Activated CD4-positive, alpha-beta T cell treated with anti-CD3 and anti-CD28 coated beads, Interleukin-2, amount 10 ng/mL, durations not matched to agents 7 days and 5 days (primary cell): Measurements from ENCODE around the gene COQ5. TPM values are rescaled to one million over a fixed set of nuclear protein-coding genes. Genes with fewer than 3 reads are reported as not detected.

Experiments
- CTCF ChIA-PET: fragments of 350-600 bp; sonication (Branson Sonifier 250); formaldehyde crosslinking; loops from one replicate; lab custom pipeline; 2021; ENCODE audit warnings: antibody characterized with exemption; lab: Charles Lee
- POLR2A ChIA-PET: fragments of 350-600 bp; sonication (Branson Sonifier 250); formaldehyde crosslinking; loops from one replicate; lab custom pipeline; 2021; ENCODE audit warnings: antibody characterized with exemption; lab: Charles Lee
- DNase-seq: peaks from one replicate; pipeline ENCODE4 v3.0.0-alpha.2; 2020
- H3K27ac Mint-ChIP-seq: one replicate; pipeline ENCODE4 v1.8.0; 2021; ENCODE audit warnings: mild to moderate bottlenecking, moderate library complexity, mixed read lengths
- H3K27me3 Mint-ChIP-seq: one replicate; pipeline ENCODE4 v1.8.0; 2021; ENCODE audit warnings: mixed read lengths
- H3K36me3 Mint-ChIP-seq: one replicate; pipeline ENCODE4 v1.8.0; 2021; ENCODE audit warnings: low read depth, mixed read lengths
- H3K4me1 Mint-ChIP-seq: one replicate; pipeline ENCODE4 v1.8.0; 2021; ENCODE audit warnings: mixed read lengths
- H3K4me3 Mint-ChIP-seq: one replicate; pipeline ENCODE4 v1.8.0; 2021; ENCODE audit warnings: mild to moderate bottlenecking, moderate library complexity, mixed read lengths
- H3K9me3 Mint-ChIP-seq: one replicate; pipeline ENCODE4 v1.8.0; 2021; ENCODE audit warnings: mixed read lengths
- total RNA-seq, 2 experiments: library from RNA; stranded (reverse); gene quantifications; one replicate each; pipeline ENCODE4 v1.2.3, GENCODE V29; 2021

COQ5 gene
- total RNA-seq, 2 experiments from 2014 or later: 25.5 to 27.9 TPM

- Mint-ChIP-seq H3K4me3 (no peak overlapping the region), H3K36me3 (peaks cover 68% of the 10 kb centered on the region), H3K27ac (no peak overlapping the region), H3K27me3 (no peaks in the 10 kb centered on the region), H3K4me1 (peaks cover 21% of the 10 kb centered on the region), H3K9me3 (no peaks in the 10 kb centered on the region)
- DNase-seq: no peak
- CTCF ChIA-PET: interaction anchor here (0.6 to 1.8 kb wide), 2 partner anchors 12 to 365 kb away, joined by 3 to 6 read pairs; no protein-coding TSS in a partner anchor
- POLR2A ChIA-PET: no interaction called here
Observed at GRCh38 chr12:120462099-120462640, 66.8 kb downstream of the COQ5 start.

GRCh38 chr12:120460157-120460556 lies 68.8 kb downstream of the COQ5 start:
- H3K36me3 Mint-ChIP-seq: peaks cover 67% of the 10 kb centered on the region
- no peak overlapping the region for H3K4me3 Mint-ChIP-seq
- H3K9me3 Mint-ChIP-seq: no peaks in the 10 kb centered on the region
- peaks cover 5% of the 10 kb centered on the region for H3K4me1 Mint-ChIP-seq
- POLR2A ChIA-PET: no interaction called here
- no peaks in the 10 kb centered on the region for H3K27me3 Mint-ChIP-seq
- peak overlapping the region; percentile 25 for H3K27ac Mint-ChIP-seq
- CTCF ChIA-PET: interaction anchor here (0.7 to 2.3 kb wide), 5 partner anchors 9 to 134 kb away, joined by 3 to 6 read pairs (median 4); no protein-coding TSS in a partner anchor
- no peak for DNase-seq

- POLR2A ChIA-PET: interaction anchor here (1.2 kb wide), 1 partner anchor 11 kb away, joined by 3 read pairs; no protein-coding TSS in a partner anchor
- no peak overlapping the region for H3K27ac Mint-ChIP-seq
- peaks cover 47% of the 10 kb centered on the region for H3K36me3 Mint-ChIP-seq
- no peaks in the 10 kb centered on the region for H3K9me3 Mint-ChIP-seq
- no peak for DNase-seq
- CTCF ChIA-PET: interaction anchor here (0.9 to 2.2 kb wide), 6 partner anchors 9 to 296 kb away, joined by 3 to 7 read pairs (median 4); no protein-coding TSS in a partner anchor
- no peaks in the 10 kb centered on the region for H3K27me3 Mint-ChIP-seq
- no peak overlapping the region for H3K4me3 Mint-ChIP-seq
- peaks cover 2% of the 10 kb centered on the region for H3K4me1 Mint-ChIP-seq
Observed at GRCh38 chr12:120457133-120457532, 71.8 kb downstream of the COQ5 start.

- H3K36me3 Mint-ChIP-seq: peaks cover 40% of the 10 kb centered on the region
- H3K4me1 Mint-ChIP-seq: peaks cover 2% of the 10 kb centered on the region
- no peaks in the 10 kb centered on the region for H3K9me3 Mint-ChIP-seq
- POLR2A ChIA-PET: no interaction called here
- no peak overlapping the region for H3K4me3 Mint-ChIP-seq
- CTCF ChIA-PET: interaction anchor here (1.7 to 3.1 kb wide), 2 partner anchors 11 to 13 kb away, joined by 6 to 13 read pairs; no protein-coding TSS in a partner anchor
- H3K27ac Mint-ChIP-seq: no peak overlapping the region
- no peaks in the 10 kb centered on the region for H3K27me3 Mint-ChIP-seq
- no peak for DNase-seq
Observed at GRCh38 chr12:120455302-120455701, 73.7 kb downstream of the COQ5 start.

GRCh38 chr12:120453977-120454376 lies 75.0 kb downstream of the COQ5 start:
- CTCF ChIA-PET: interaction anchor here (1.1 to 3.1 kb wide), 2 partner anchors 12 to 14 kb away, joined by 3 to 13 read pairs; no protein-coding TSS in a partner anchor
- Mint-ChIP-seq H3K9me3 (no peaks in the 10 kb centered on the region), H3K4me1 (peaks cover 7% of the 10 kb centered on the region), H3K27me3 (no peaks in the 10 kb centered on the region), H3K4me3 (no peak overlapping the region), H3K36me3 (peaks cover 37% of the 10 kb centered on the region), H3K27ac (no peak overlapping the region)
- DNase-seq: peak; percentile 40
- POLR2A ChIA-PET: no interaction called here

Other genes starting within 250 kb of the COQ5 start
- gene RNU4-2, start 237.3 kb downstream of the COQ5 start, total RNA-seq: 1,000 to 10,000 TPM; 1,162 to 3,350 TPM
- 1,000 to 10,000 TPM in 1 of 2 experiments, 100 to 1,000 TPM in 1; 672 to 1,846 TPM for gene RNU4-1, start 235.9 kb downstream of the COQ5 start, total RNA-seq
- gene SIRT4, start 226.8 kb downstream of the COQ5 start, total RNA-seq: 1 to 10 TPM in 1 of 2 experiments, under 1 TPM in 1; 0.94 to 1.8 TPM
- gene PLA2G1B, start 201.4 kb downstream of the COQ5 start, total RNA-seq: not detected
- gene MSI1, start 160.0 kb downstream of the COQ5 start, total RNA-seq: not detected
- 100 to 1,000 TPM; 323 to 355 TPM for gene COX6A1, start 91.0 kb downstream of the COQ5 start, total RNA-seq
- gene TRIAP1, start 82.8 kb downstream of the COQ5 start, total RNA-seq: 10 to 100 TPM; 26.7 to 31.6 TPM
- gene GATC, start 82.7 kb downstream of the COQ5 start, total RNA-seq: 10 to 100 TPM; 27.3 to 32.3 TPM
- 100 to 1,000 TPM; 145 to 159 TPM for gene SRSF9, start 59.4 kb downstream of the COQ5 start, total RNA-seq
- 100 to 1,000 TPM; 257 to 297 TPM for gene DYNLL1, start 33.0 kb downstream of the COQ5 start, total RNA-seq
- gene RNF10, start 5.2 kb upstream of the COQ5 start, total RNA-seq: 100 to 1,000 TPM; 191 to 219 TPM
- gene POP5, start 52.2 kb upstream of the COQ5 start, total RNA-seq: 10 to 100 TPM; 60.8 to 64.7 TPM
- gene CABP1, start 111.5 kb upstream of the COQ5 start, total RNA-seq: under 1 TPM; 0.10 to 0.29 TPM
- 10 to 100 TPM; 80.5 to 94.4 TPM for gene MLEC, start 158.0 kb upstream of the COQ5 start, total RNA-seq
- 10 to 100 TPM; 18.3 to 21.7 TPM for gene UNC119B, start 181.3 kb upstream of the COQ5 start, total RNA-seq
- gene ACADS, start 196.7 kb upstream of the COQ5 start, total RNA-seq: 10 to 100 TPM; 15.5 to 20.1 TPM